IMR-90 (cell line): ENCODE data around the gene SAMSN1. TPM values are rescaled to one million over a fixed set of nuclear protein-coding genes. Genes with fewer than 3 reads are reported as not detected.

Experiments
- ATAC-seq: fragments of 200-7000 bp; cut with Tn5 transposase; 2 replicates; pipeline ENCODE4 v1.9.1; 2020; ENCODE audit warnings: low read depth, mild to moderate bottlenecking, moderate library complexity
- BruUV-seq: library from RNA; stranded (reverse); fragments of 400-500 nt; replicated peaks from 2 replicates; lab custom pipeline; 2021; lab: Mats Ljungman, UMichigan
- CTCF ChIA-PET: fragments of 300-600 bp; formaldehyde crosslinking; extraction: SDS; loops from one replicate; lab custom pipeline; 2021; ENCODE audit warnings: antibody characterized with exemption; lab: Yijun Ruan, JAX
- POLR2A ChIA-PET: fragments of 300-600 bp; sonication (Branson Sonifier 250); formaldehyde crosslinking; loops from one replicate; lab custom pipeline; 2022; ENCODE audit warnings: antibody characterized with exemption; ENCODE audit not compliant: unreplicated experiment; lab: Charles Lee
- DNase-seq: peaks from one replicate; pipeline ENCODE4 v3.0.0; 2013
- H2AFZ ChIP-seq: replicated peaks from 2 replicates; pipeline ENCODE3; 2013; ENCODE audit warnings: low read length, mild to moderate bottlenecking; ENCODE audit not compliant: poor library complexity
- H2AK5ac ChIP-seq: 2 replicates; pipeline ENCODE4 v1.6.1; 2013; ENCODE audit warnings: low read depth, low read length, inconsistent platforms
- H2AK9ac ChIP-seq: replicated peaks from 2 replicates; pipeline ENCODE3; 2013; ENCODE audit warnings: mild to moderate bottlenecking, low read depth, low read length, moderate library complexity; ENCODE audit not compliant: poor library complexity
- H2BK120ac ChIP-seq: 2 replicates; pipeline ENCODE4 v1.6.1; 2013; ENCODE audit warnings: low read depth, low read length, inconsistent platforms
- H2BK15ac ChIP-seq: 3 replicates; pipeline ENCODE4 v1.6.1; 2013; ENCODE audit warnings: low read depth, low read length, inconsistent platforms
- H2BK20ac ChIP-seq: 2 replicates; pipeline ENCODE4 v1.6.1; 2013; ENCODE audit warnings: low read depth, mild to moderate bottlenecking, inconsistent platforms, low read length, moderate library complexity
- H2BK5ac ChIP-seq: 2 replicates; pipeline ENCODE4 v1.6.1; 2013; ENCODE audit warnings: mild to moderate bottlenecking, low read depth, low read length, inconsistent platforms; ENCODE audit not compliant: poor library complexity, severe bottlenecking
- H3K14ac ChIP-seq: replicated peaks from 2 replicates; pipeline ENCODE4 v1.6.1; 2013; ENCODE audit warnings: low read depth, low read length, inconsistent platforms
- H3K18ac ChIP-seq: 2 replicates; pipeline ENCODE4 v1.6.1; 2013; ENCODE audit warnings: low read depth, low read length, control low read depth
- H3K23ac ChIP-seq: 2 replicates; pipeline ENCODE4 v1.6.1; 2013; ENCODE audit warnings: low read depth, low read length, inconsistent platforms
- H3K27ac ChIP-seq: 2 replicates; pipeline ENCODE4 v1.5.1; 2013; ENCODE audit warnings: mild to moderate bottlenecking, control low read depth, low read length; ENCODE audit not compliant: insufficient read depth
- H3K27me3 ChIP-seq: 2 replicates; pipeline ENCODE4 v1.6.1; 2013; ENCODE audit warnings: low read length; ENCODE audit not compliant: control insufficient read depth, insufficient read depth
- H3K36me3 ChIP-seq: 2 replicates; pipeline ENCODE4 v1.6.1; 2013; ENCODE audit warnings: low read length, mixed read lengths; ENCODE audit not compliant: control insufficient read depth, insufficient read depth
- H3K4ac ChIP-seq: 2 replicates; pipeline ENCODE4 v1.6.1; 2013; ENCODE audit warnings: low read depth, low read length, inconsistent platforms
- H3K4me1 ChIP-seq: 2 replicates; pipeline ENCODE4 v1.6.1; 2013; ENCODE audit warnings: low read length, mixed read lengths; ENCODE audit not compliant: control insufficient read depth, insufficient read depth
- H3K4me2 ChIP-seq: 2 replicates; pipeline ENCODE4 v1.6.1; 2013; ENCODE audit warnings: low read depth, mild to moderate bottlenecking, control low read depth, low read length, moderate library complexity
- H3K4me3 ChIP-seq: 2 replicates; pipeline ENCODE4 v1.5.1; 2013; ENCODE audit warnings: low read depth, mild to moderate bottlenecking, control low read depth, low read length, moderate library complexity; ENCODE audit not compliant: insufficient read depth
- H3K56ac ChIP-seq: 2 replicates; pipeline ENCODE4 v1.6.1; 2013; ENCODE audit warnings: low read length, inconsistent platforms; ENCODE audit not compliant: insufficient read depth; ENCODE audit errors: extremely low read depth
- H3K79me1 ChIP-seq, 2 experiments: 2 replicates each; pipeline ENCODE4 v1.6.1; 2013; ENCODE audit warnings: low read length in 2 of 2, inconsistent platforms in 1 of 2, low read depth in 1 of 2
- H3K9ac ChIP-seq: 2 replicates; pipeline ENCODE4 v1.6.1; 2013; ENCODE audit warnings: low read depth, low read length, control low read depth
- H3K9me1 ChIP-seq: 2 replicates; pipeline ENCODE4 v1.6.1; 2013; ENCODE audit warnings: low read length, inconsistent platforms; ENCODE audit not compliant: insufficient read depth
- H3K9me3 ChIP-seq: 2 replicates; pipeline ENCODE4 v1.6.1; 2013; ENCODE audit warnings: low read length; ENCODE audit not compliant: control insufficient read depth, insufficient read depth
- H4K20me1 ChIP-seq: 2 replicates; pipeline ENCODE4 v1.6.1; 2013; ENCODE audit warnings: low read length, inconsistent platforms; ENCODE audit not compliant: insufficient read depth
- H4K5ac ChIP-seq: 2 replicates; pipeline ENCODE4 v1.6.1; 2013; ENCODE audit warnings: mild to moderate bottlenecking, low read depth, low read length, control low read depth
- H4K8ac ChIP-seq, 2 experiments: 2 replicates each; pipeline ENCODE4 v1.6.1; 2013; ENCODE audit warnings: low read depth in 2 of 2, low read length in 2 of 2, control low read depth in 1 of 2, inconsistent platforms in 1 of 2
- H4K91ac ChIP-seq: 2 replicates; pipeline ENCODE4 v1.6.1; 2013; ENCODE audit warnings: low read depth, low read length, inconsistent platforms; ENCODE audit not compliant: insufficient read depth
- BHLHE40 ChIP-seq: fragments of 150-350 bp; IDR thresholded peaks from 2 replicates; pipeline ENCODE4 v1.6.1; 2016; ENCODE audit warnings: mild to moderate bottlenecking, low read depth, low read length
- CEBPB ChIP-seq: IDR thresholded peaks from 2 replicates; pipeline ENCODE4 v1.6.1; 2012; ENCODE audit warnings: low read depth, low read length, improper control_type of control experiment
- CHD1 ChIP-seq: IDR thresholded peaks from 2 replicates; pipeline ENCODE4 v1.6.1; 2012; ENCODE audit warnings: low read depth, low read length, improper control_type of control experiment
- ELK1 ChIP-seq: fragments of 150-350 bp; IDR thresholded peaks from 2 replicates; pipeline ENCODE4 v1.6.1; 2016; ENCODE audit warnings: low read depth, mild to moderate bottlenecking, low read length, moderate library complexity, borderline replicate concordance
- FOS ChIP-seq: fragments of 150-350 bp; IDR thresholded peaks from 2 replicates; pipeline ENCODE4 v1.6.1; 2016; ENCODE audit warnings: low read depth, low read length
- MAFK ChIP-seq: IDR thresholded peaks from 2 replicates; pipeline ENCODE4 v1.6.1; 2012; ENCODE audit warnings: low read depth, low read length, improper control_type of control experiment
- MAZ ChIP-seq: IDR thresholded peaks from 2 replicates; pipeline ENCODE4 v1.6.1; 2012; ENCODE audit warnings: low read depth, mild to moderate bottlenecking, low read length, improper control_type of control experiment, moderate library complexity, borderline replicate concordance
- MXI1 ChIP-seq: IDR thresholded peaks from 2 replicates; pipeline ENCODE4 v1.6.1; 2012; ENCODE audit warnings: low read depth, mild to moderate bottlenecking, low read length, moderate library complexity, borderline replicate concordance
- NFE2L2 ChIP-seq: fragments of 150-350 bp; IDR thresholded peaks from 2 replicates; pipeline ENCODE4 v1.6.1; 2016; ENCODE audit warnings: low read depth, mild to moderate bottlenecking, low read length
- POLR2A ChIP-seq: IDR thresholded peaks from 2 replicates; pipeline ENCODE4 v1.6.1; 2012; ENCODE audit warnings: mild to moderate bottlenecking, low read depth, low read length
- RAD21 ChIP-seq: IDR thresholded peaks from 2 replicates; pipeline ENCODE4 v1.6.1; 2012; ENCODE audit warnings: low read length, improper control_type of control experiment
- RCOR1 ChIP-seq: IDR thresholded peaks from 2 replicates; pipeline ENCODE4 v1.6.1; 2012; ENCODE audit warnings: mild to moderate bottlenecking, low read length, improper control_type of control experiment; ENCODE audit not compliant: insufficient replicate concordance
- RFX5 ChIP-seq: IDR thresholded peaks from 2 replicates; pipeline ENCODE4 v1.8.0; 2012; ENCODE audit warnings: low read depth, mild to moderate bottlenecking, low read length, moderate library complexity
- SMC3 ChIP-seq: fragments of 150-350 bp; IDR thresholded peaks from 2 replicates; pipeline ENCODE4 v1.6.1; 2016; ENCODE audit warnings: low read depth, mild to moderate bottlenecking, antibody characterized with exemption, low read length, moderate library complexity
- WGBS, 2 experiments: methylation state at CpG; one replicate each; pipeline versions ENCODE4 v1.1.5 to v1.1.7; 2013; ENCODE audit warnings: missing lambda C conversion rate in 2 of 2; ENCODE audit not compliant: insufficient read length in 1 of 2; ENCODE audit errors: extremely low coverage in 2 of 2; 5-methylcytosine and 5-hydroxymethylcytosine counted together
- dilution Hi-C: fragments of 300-500 bp; cut with HindIII; formaldehyde crosslinking; loops from one replicate; pipeline ENCODE4 v1.14.3; 2018; ENCODE audit warnings: low sequenced_read_pairs; ENCODE audit not compliant: unreplicated experiment
- in situ Hi-C: fragments of 300-500 bp; cut with MboI; formaldehyde crosslinking; loops from 3 replicates; pipeline ENCODE4 v1.14.3; 2019; ENCODE audit warnings: low sequenced_read_pairs, inconsistent platforms, mixed read lengths
- intact Hi-C: fragments of 100-400 bp; cut with micrococcal nuclease; formaldehyde crosslinking; loops from 2 replicates; pipeline ENCODE4 v1.10.0; 2022
- polyA plus RNA-seq, 3 experiments: library from polyadenylated mRNA; depleted of rRNA; stranded (reverse); fragments of >200 nt; gene quantifications; 2 replicates each; pipeline ENCODE4 v1.2.3, GENCODE V29; 2012; ENCODE audit warnings: low replicate concordance in 1 of 3
- total RNA-seq: library from RNA; depleted of rRNA; stranded (reverse); fragments of >200 nt; gene quantifications from 2 replicates; pipeline ENCODE4 v1.2.3, GENCODE V29; 2012
- TF ChIP-seq, protein P1 (sequence below): conservative IDR thresholded peaks from 2 replicates; pipeline ENCODE4 v1.5.1; 2012; ENCODE audit warnings: mild to moderate bottlenecking, low read depth, low read length, improper control_type of control experiment
- TF ChIP-seq, protein P2 (sequence below): fragments of 150-350 bp; IDR thresholded peaks from 2 replicates; pipeline ENCODE4 v1.6.1; 2017; ENCODE audit warnings: mild to moderate bottlenecking, antibody characterized with exemption, low read length, low read depth

Gene SAMSN1
- total and polyA plus RNA-seq, 2 of the 4 experiments (the other 2 are of a cell fraction) = not detected

- Histone ChIP-seq H4K8ac (no peak overlapping the region), H3K4me1 (no peaks in the 10 kb centered on the region), H3K23ac (no peak overlapping the region), H3K9me3 (peaks cover 6% of the 10 kb centered on the region; the same call in 1 of the 2 replicates), H2BK120ac (no peak overlapping the region), H4K20me1 (no peaks in the 10 kb centered on the region), H2BK15ac (no peak overlapping the region), H3K4me2 (no peak overlapping the region), H3K4me3 (no peak overlapping the region), H3K14ac (no peak overlapping the region), H3K79me1 (no peaks in the 10 kb centered on the region), H3K27ac (no peak overlapping the region), H2AFZ (no peak overlapping the region), H2AK5ac (no peak overlapping the region), H3K9me1 (no peaks in the 10 kb centered on the region), H3K4ac (no peak overlapping the region), H2BK20ac (no peak overlapping the region), H2BK5ac (no peak overlapping the region), H3K56ac (no peak overlapping the region), H3K27me3 (no peaks in the 10 kb centered on the region), H2AK9ac (peak overlapping the region; percentile 14), H3K36me3 (no peaks in the 10 kb centered on the region), H3K18ac (no peak overlapping the region), H4K5ac (no peak overlapping the region), H3K9ac (no peak overlapping the region), H4K91ac (no peak overlapping the region)
- ATAC-seq (no peak), DNase-seq (no peak)
- WGBS, 2 experiments = 29% methylated on average over 2 of the region's 5 CpGs; no CpG with 5 or more reads in 1 of the 2 experiments
- dilution Hi-C loops = no loop called here
- intact Hi-C loops = no loop called here
- ChIA-PET POLR2A (no interaction called here), CTCF (interaction anchor here (0.6 kb wide), 1 partner anchor 21 kb away, joined by 3 read pairs; no protein-coding TSS in a partner anchor)
- in situ Hi-C loops = no loop called here
- BruUV-seq = no TSS peak
- TF ChIP-seq RFX5 = no peak
- TF ChIP-seq CEBPB = no peak
- TF ChIP-seq NFE2L2 = no peak
- no peak for TF ChIP-seq SMC3
- TF ChIP-seq RCOR1 = no peak
- TF ChIP-seq, protein P1, sequence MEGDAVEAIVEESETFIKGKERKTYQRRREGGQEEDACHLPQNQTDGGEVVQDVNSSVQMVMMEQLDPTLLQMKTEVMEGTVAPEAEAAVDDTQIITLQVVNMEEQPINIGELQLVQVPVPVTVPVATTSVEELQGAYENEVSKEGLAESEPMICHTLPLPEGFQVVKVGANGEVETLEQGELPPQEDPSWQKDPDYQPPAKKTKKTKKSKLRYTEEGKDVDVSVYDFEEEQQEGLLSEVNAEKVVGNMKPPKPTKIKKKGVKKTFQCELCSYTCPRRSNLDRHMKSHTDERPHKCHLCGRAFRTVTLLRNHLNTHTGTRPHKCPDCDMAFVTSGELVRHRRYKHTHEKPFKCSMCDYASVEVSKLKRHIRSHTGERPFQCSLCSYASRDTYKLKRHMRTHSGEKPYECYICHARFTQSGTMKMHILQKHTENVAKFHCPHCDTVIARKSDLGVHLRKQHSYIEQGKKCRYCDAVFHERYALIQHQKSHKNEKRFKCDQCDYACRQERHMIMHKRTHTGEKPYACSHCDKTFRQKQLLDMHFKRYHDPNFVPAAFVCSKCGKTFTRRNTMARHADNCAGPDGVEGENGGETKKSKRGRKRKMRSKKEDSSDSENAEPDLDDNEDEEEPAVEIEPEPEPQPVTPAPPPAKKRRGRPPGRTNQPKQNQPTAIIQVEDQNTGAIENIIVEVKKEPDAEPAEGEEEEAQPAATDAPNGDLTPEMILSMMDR = no peak
- no peak for TF ChIP-seq MXI1
- TF ChIP-seq MAFK = no peak
- TF ChIP-seq CHD1 = no peak
- TF ChIP-seq, protein P2, sequence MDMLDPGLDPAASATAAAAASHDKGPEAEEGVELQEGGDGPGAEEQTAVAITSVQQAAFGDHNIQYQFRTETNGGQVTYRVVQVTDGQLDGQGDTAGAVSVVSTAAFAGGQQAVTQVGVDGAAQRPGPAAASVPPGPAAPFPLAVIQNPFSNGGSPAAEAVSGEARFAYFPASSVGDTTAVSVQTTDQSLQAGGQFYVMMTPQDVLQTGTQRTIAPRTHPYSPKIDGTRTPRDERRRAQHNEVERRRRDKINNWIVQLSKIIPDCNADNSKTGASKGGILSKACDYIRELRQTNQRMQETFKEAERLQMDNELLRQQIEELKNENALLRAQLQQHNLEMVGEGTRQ = no peak
- no peak for TF ChIP-seq RAD21
- TF ChIP-seq ELK1 = no peak
- no peak for TF ChIP-seq BHLHE40
- no peak for TF ChIP-seq MAZ
- no peak for TF ChIP-seq POLR2A
- no peak for TF ChIP-seq FOS
These were observed 11.3 kb upstream of the SAMSN1 start for GRCh38 chr21:14557413-14557812.
